Pons (tissue), 1 donor: ENCODE data around the gene INPP5D.
"Not testable (repeated sequence)": the region's sequence is repeated elsewhere in the genome, so short reads cannot be mapped to it uniquely, and the experiment has no call there.

Source experiments
- DNase-seq: peaks from one replicate; pipeline ENCODE4 v3.0.0-alpha.2; 2016; ENCODE audit warnings: low spot score

Gene INPP5D

GRCh38 chr2:233178994-233179847 is 119.1 kb downstream of the INPP5D start:
- no peak for DNase-seq

DNA sequence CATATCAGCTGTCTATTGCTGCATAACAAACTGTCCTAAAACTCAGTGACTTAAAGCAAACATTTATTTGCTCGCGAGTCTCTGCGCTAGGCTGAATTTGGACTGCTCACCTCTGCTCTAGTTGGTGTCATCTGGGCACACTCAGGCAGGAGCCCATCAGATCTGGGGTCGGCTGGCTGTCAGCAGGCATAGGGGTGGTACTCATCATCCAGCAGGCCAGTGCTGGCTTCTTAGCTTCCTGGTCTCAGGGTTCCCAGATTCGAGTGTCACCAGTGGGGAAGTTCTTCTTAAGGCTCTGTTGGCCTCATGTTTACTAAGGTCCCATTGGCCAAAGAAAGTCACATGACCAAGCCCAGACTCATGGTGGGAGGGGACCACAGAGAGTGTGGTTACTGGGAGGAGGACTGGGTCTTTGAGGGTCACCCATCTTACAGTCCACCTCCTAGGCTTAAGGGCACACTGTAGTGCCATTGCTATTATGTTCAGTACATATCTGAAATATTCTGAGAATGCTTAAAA is 119.8 kb downstream of the INPP5D start:
- DNase-seq = no peak

DNA sequence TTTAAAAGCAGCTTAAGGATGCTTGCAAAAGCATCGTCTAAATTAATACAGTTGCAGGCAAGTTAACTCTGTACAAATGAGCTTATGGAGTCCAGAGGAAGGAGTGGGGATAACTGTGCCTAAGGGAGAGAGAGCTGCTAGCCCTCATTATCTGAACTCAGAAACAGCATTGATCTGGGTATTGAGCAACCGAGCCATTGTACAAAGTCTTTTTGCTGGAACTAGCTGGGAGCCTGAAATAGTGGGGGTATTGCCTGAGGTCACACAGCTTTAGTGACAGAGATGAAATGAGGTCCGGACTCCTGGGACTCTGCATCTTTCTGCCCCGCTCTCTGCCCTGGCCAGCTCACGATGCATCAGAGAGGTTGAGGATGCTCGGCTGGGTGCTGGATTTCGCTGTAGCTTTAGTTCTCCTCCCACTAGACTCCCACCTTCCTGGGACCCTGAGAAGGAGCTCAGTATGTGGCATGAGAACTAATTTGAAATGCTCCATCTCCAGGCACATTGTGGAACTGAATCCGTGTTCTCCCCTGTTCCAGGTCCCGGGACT is 123.8 kb downstream of the INPP5D start:
- no peak for DNase-seq

- DNase-seq = no peak
Observed at GRCh38 chr2:233184669-233185068, 124.5 kb downstream of the INPP5D start.

DNA sequence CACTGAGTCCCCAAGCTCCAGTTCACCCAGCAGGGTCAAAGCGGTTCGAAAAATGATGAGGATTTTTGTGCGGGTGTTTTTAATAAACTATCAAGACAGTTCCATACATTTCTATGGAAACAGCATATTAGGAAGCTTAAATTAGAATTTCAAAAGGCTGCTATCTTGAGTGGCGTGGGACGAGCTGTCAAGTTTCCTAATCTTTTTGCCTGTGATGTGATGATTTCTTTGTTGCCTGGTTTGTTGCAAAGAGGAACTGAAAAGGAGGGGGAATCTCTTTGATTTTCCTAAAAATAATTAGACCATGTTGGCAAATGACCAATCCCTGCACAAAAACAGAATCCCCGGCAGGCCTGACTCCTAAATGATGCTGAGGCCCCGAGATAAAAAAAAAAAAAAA is 125.2 kb downstream of the INPP5D start:
- DNase-seq = no peak

DNA sequence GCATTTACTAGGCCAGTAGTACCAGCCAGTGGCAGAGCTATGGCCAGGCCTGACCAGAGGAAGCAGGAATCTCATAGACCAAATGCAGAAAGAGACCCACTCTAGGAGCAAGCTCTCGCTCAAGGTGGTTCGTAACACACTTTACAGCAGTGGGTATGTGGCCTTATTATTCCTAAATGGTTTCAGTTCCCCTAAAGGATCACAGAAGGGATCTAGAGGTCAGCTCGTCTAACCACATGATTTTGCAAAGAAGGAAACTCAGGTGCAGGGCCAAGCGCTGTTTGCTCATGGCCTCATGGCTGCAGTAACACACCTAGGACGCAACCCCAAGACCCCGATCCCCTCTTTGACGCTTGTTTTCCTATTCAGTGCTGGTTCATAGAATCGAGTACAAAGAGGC is 125.8 kb downstream of the INPP5D start:
- peak; percentile 15 for DNase-seq

- DNase-seq = no peak
Observed at GRCh38 chr2:233186851-233187250, 126.7 kb downstream of the INPP5D start.

- no peak for DNase-seq
Observed at GRCh38 chr2:233189025-233189424, 128.9 kb downstream of the INPP5D start.

GRCh38 chr2:233191016-233191415 is 130.9 kb downstream of the INPP5D start:
- DNase-seq = peak; percentile 18

- no peak for DNase-seq
Observed at GRCh38 chr2:233193738-233194137, 133.6 kb downstream of the INPP5D start.

DNA sequence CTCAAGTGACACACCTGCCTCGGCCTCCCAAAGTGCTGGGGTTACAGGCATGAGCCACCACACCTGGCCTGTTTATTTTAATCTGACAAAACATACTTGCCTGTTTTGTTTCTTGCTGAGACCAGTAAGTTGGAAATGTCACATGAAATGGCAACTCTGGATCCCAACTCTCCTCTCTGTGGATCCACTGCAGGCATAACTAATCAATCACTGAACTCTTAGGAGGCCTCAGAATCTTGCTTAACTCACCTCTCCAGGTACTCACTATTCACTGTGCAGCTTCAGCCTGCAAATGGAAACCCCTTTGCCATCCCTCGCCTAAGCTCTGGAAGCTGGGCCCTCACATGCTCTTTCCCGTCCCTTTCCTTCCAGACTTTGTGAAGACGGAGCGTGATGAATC is 134.9 kb downstream of the INPP5D start:
- DNase-seq = no peak

- no peak for DNase-seq
Observed at GRCh38 chr2:233197022-233197421, 136.9 kb downstream of the INPP5D start.

DNA sequence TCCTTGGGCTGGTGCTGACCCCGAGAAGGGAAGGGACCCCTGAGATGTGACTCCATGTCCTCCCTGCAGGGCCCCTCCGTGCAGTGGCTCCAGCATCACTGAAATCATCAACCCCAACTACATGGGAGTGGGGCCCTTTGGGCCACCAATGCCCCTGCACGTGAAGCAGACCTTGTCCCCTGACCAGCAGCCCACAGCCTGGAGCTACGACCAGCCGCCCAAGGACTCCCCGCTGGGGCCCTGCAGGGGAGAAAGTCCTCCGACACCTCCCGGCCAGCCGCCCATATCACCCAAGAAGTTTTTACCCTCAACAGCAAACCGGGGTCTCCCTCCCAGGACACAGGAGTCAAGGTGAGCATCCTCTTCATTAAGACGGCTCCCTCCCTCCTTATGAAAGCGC is 137.9 kb downstream of the INPP5D start:
- DNase-seq = no peak

DNA sequence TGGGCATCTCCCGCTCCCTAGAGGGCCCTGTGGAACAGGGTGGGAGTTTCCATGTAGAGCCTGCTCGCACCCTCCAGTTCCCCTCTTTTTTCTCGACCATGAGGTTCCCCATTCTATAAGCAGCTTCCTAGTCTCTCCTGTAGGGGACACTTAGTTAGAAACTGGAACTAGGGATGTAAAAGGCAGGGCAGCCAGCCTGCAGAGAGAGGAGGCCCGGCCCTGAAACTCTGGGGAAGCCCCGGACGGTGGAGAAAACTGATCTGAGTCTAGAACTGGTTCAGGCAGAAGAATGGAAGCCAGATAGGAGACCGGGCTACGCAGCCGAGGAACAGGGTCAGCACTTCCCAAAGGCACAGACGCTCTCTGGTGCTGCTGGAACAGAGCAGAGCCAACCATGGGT is 139.7 kb downstream of the INPP5D start:
- no peak for DNase-seq

- not testable (repeated sequence) for DNase-seq
Observed at GRCh38 chr2:233200790-233201189, 140.6 kb downstream of the INPP5D start.

DNA sequence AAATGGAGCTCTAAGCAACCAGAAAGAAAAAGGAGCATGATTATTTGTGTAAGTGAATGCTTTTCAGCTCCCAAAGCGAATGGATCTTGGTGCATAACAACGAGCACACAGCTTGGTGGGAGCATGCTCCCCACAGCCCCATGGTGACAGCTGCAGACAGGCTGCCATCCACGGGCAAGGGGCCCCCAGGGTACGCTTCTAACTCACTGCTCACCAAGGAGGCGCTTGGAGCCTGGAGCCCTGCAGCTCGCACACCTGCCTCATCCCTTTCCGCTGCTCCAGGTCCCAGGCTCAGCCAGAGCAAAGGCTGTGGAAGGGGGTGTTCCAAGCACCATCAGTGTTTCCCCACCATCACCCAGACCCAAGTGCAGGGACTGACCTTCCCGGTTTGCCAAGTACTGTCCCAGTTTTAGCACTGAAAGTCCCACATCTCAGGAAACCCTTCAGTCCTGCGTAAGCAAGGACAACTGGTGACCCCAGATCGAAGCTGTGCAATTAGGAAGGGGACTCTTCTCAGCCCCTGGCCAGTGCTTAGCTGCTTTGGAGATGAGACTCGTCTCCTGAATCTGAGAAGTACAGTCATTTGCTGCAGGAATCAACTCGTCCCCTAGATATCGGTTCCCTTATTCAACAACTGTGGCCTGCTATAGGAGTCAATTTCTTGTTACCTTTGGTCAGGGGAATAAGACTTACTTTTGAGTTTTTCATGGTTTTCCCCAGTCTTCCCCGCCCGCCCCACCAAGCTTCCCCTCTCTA is 141.3 kb downstream of the INPP5D start:
- no peak for DNase-seq

GRCh38 chr2:233202531-233202944 is 142.4 kb downstream of the INPP5D start:
- no peak for DNase-seq

DNA sequence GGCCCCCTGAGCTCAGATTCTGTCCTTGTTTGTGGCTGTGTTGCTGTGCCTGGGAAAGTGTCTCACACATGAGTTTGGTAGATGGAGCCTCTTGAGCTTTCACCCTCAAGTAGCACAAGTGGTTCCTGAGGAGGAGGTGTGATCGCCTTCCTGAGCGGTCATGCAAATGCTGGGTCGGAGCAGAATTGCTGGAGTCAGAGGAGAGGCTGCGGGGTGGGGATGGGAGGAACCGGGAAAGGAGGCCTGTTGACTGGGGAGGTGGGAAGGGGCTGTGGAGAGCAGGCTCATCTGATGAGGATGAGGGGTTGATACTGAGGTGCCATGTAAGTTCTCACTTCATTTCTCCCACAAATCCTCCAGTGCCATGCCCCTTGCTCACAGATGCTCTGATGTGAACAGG is 142.9 kb downstream of the INPP5D start:
- DNase-seq = no peak

DNA sequence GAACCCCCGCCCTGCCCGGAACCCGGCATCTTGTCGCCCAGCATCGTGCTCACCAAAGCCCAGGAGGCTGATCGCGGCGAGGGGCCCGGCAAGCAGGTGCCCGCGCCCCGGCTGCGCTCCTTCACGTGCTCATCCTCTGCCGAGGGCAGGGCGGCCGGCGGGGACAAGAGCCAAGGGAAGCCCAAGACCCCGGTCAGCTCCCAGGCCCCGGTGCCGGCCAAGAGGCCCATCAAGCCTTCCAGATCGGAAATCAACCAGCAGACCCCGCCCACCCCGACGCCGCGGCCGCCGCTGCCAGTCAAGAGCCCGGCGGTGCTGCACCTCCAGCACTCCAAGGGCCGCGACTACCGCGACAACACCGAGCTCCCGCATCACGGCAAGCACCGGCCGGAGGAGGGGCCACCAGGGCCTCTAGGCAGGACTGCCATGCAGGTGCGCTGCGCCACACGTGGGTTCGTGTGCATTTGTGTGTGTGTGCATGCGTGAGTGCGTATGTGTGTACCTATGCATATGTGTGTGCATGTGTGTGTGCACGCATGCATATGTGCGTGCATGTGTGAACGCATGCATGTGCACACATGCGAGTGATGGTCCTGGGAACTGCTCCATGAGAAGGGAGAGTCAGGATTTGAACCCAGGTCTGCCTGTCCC is 144.3 kb downstream of the INPP5D start:
- DNase-seq = no peak

GRCh38 chr2:233208382-233209116 is 148.4 kb downstream of the INPP5D start:
- no peak for DNase-seq

DNA sequence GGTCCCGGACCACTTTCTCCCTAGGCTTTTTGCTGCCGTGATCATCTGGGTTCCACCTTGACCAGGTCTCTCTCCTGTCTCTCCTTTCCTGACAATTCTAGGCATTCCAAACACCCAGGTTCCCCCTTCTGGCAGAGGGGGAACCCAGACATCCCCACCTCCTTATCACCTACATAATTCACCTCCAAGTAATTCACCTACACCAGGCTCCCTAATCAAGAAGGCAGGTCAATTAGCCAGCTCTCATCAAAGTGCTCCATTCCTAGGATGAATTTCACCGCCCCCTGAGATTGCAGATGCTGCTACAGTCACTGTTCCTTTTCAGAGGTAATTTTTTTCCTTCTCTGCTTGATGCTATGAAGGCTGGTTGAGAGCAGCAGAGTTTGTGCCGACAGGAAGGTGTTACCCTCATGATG is 149.0 kb downstream of the INPP5D start:
- DNase-seq = no peak
